ENCODE data around the gene VPS35L. TPM values are rescaled to one million over a fixed set of nuclear protein-coding genes. Genes with fewer than 3 reads are reported as not detected.

Gene VPS35L
- total and polyA plus RNA-seq, 2 of the 13 experiments (the other 11 are each of a cell fraction or from before 2014, with no cell fraction given) = 1.4 to 1.6 TPM

DNA sequence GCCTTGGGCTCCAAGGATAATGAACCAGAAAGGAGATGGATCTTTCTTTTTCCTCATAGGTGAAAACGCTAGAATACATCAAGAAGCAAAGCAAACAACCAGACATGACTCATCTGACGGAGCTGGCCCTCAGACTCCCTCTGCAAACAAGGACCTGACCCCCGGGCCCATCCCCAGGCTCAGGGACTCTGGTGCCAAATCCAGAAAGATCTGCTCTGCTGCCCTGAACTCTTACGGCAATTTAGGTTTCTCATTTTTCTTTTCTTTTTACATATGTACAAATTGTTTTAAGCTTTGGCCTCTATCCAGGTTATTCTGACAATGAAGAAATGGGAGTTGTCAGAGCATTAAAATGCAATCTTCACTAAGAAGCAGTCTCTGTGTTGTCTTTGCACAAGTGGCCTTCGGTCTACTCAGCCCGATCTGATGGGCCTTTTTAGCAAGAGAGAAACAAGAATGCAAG lies 144.8 kb downstream of the VPS35L start:
- Histone ChIP-seq H3K4me1 (ENCODE audit: insufficient read depth, low read length) (peaks cover 20% of the 10 kb centered on the region), H2AFZ (ENCODE audit: low read length) (no peak overlapping the region), H3K9ac (ENCODE audit: insufficient read depth, low read depth, low read length) (no peak overlapping the region), H3K9me3 (ENCODE audit: low read length) (no peaks in the 10 kb centered on the region), H3K27ac (ENCODE audit: extremely low read length, insufficient read depth, low read length) (no peak overlapping the region), H4K20me1 (ENCODE audit: insufficient read depth, low read length) (peaks cover 4% of the 10 kb centered on the region; the same call in 1 of the 2 replicates), H3K36me3 (replicated peaks in 1 of 2; ENCODE audit: control insufficient read depth in 1 of 2, insufficient read depth in 2 of 2, low read length in 2 of 2) (peaks cover 21 to 34% of the 10 kb centered on the region in 2 experiments; a peak in 4 of 5 replicates), H3K27me3 (ENCODE audit: control insufficient read depth in 1 of 2, insufficient read depth in 2 of 2, low read length in 2 of 2) (no peaks in the 10 kb centered on the region), H3K4me3 (replicated peaks in 1 of 3; ENCODE audit: insufficient read depth in 1 of 3, low read depth in 2 of 3, low read length in 3 of 3) (no peak overlapping the region), H3K79me2 (ENCODE audit: insufficient read depth, low read length) (no peaks in the 10 kb centered on the region), H3K4me2 (ENCODE audit: low read depth, low read length) (peak overlapping the region; percentile 49)
- in situ Hi-C loops (cut with HindIII; ENCODE audit: extremely low pct_ligation_motif_present, low pct_unique_long_range_greater_than_20kb) = no loop called here
- 13% methylated on average over 6 of the region's 6 CpGs for WGBS (ENCODE audit: low lambda C conversion rate)
- peak; percentile 79 for DNase-seq (ENCODE audit: low spot score)
- CTCF ChIA-PET (ENCODE audit: low intra/inter-chr PET ratio, low total read pairs) = no interaction called here
- intact Hi-C loops (cut with micrococcal nuclease; ENCODE audit: unreplicated experiment) = loop anchor here (1.0 to 5.0 kb wide), 2 partner anchors 100 to 182 kb away; partner anchors contain the start of gene GPRC5B
- ATAC-seq = peak; percentile 92
- POLR2A ChIA-PET = interaction anchor here (2.7 kb wide), 1 partner anchor 18 kb away, joined by 12 read pairs; the partner anchor contains the start of genes IQCK and KNOP1
- FAIRE-seq = peak; percentile 73
- BruUV-seq (replicated peaks) = no TSS peak
- TF ChIP-seq MEIS2 (CRISPR knock-in tag; IDR thresholded peaks at IDR 0.05) (0 out of 2 replicates have a peak, but pooled peaks have one; percentile 41), ZNF563 (CRISPR knock-in tag; IDR thresholded peaks at IDR 0.05) (no peak), CHCHD3 (CRISPR knock-in tag; IDR thresholded peaks at IDR 0.05) (no peak), ZNF253 (CRISPR knock-in tag; IDR thresholded peaks at IDR 0.05; ENCODE audit: borderline replicate concordance) (no peak), SP4 (CRISPR knock-in tag; IDR thresholded peaks at IDR 0.05) (no peak), HOXA7 (CRISPR knock-in tag; IDR thresholded peaks at IDR 0.05) (no peak), FOXA1 (IDR thresholded peaks at IDR 0.05) (no peak), FOXA1 (CRISPR knock-in tag; IDR thresholded peaks at IDR 0.05) (peak; percentile 86), MED13 (CRISPR knock-in tag; IDR thresholded peaks at IDR 0.05) (no peak), ZNF891 (CRISPR knock-in tag; IDR thresholded peaks at IDR 0.05) (no peak), RARA (CRISPR knock-in tag; IDR thresholded peaks at IDR 0.05) (peak; percentile 57), PAX8 (CRISPR knock-in tag; IDR thresholded peaks at IDR 0.05; ENCODE audit: borderline replicate concordance) (no peak), ZNF121 (CRISPR knock-in tag; IDR thresholded peaks at IDR 0.05) (peak; percentile 52; the same call in 1 of the 2 replicates), ZNF124 (CRISPR knock-in tag; IDR thresholded peaks at IDR 0.05) (0 out of 2 replicates have a peak, but pooled peaks have one; percentile 52), CENPX (CRISPR knock-in tag; IDR thresholded peaks at IDR 0.05) (no peak), POLR2A (IDR thresholded peaks at IDR 0.05; ENCODE audit: insufficient read depth in 1 of 2, low read depth in 2 of 2, low read length in 2 of 2) (no peak), RFXAP (CRISPR knock-in tag; IDR thresholded peaks at IDR 0.05; ENCODE audit: borderline replicate concordance) (0 out of 2 replicates have a peak, but pooled peaks have one; percentile 31)
- TF ChIP-seq, protein P1, sequence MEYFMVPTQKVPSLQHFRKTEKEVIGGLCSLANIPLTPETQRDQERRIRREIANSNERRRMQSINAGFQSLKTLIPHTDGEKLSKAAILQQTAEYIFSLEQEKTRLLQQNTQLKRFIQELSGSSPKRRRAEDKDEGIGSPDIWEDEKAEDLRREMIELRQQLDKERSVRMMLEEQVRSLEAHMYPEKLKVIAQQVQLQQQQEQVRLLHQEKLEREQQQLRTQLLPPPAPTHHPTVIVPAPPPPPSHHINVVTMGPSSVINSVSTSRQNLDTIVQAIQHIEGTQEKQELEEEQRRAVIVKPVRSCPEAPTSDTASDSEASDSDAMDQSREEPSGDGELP (IDR thresholded peaks at IDR 0.05; ENCODE audit: borderline replicate concordance, low read depth) = no peak
- TF ChIP-seq, protein P2, sequence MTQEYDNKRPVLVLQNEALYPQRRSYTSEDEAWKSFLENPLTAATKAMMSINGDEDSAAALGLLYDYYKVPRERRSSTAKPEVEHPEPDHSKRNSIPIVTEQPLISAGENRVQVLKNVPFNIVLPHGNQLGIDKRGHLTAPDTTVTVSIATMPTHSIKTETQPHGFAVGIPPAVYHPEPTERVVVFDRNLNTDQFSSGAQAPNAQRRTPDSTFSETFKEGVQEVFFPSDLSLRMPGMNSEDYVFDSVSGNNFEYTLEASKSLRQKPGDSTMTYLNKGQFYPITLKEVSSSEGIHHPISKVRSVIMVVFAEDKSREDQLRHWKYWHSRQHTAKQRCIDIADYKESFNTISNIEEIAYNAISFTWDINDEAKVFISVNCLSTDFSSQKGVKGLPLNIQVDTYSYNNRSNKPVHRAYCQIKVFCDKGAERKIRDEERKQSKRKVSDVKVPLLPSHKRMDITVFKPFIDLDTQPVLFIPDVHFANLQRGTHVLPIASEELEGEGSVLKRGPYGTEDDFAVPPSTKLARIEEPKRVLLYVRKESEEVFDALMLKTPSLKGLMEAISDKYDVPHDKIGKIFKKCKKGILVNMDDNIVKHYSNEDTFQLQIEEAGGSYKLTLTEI (CRISPR knock-in tag; conservative IDR thresholded peaks at IDR 0.05) = no peak
- TF ChIP-seq, protein P3, sequence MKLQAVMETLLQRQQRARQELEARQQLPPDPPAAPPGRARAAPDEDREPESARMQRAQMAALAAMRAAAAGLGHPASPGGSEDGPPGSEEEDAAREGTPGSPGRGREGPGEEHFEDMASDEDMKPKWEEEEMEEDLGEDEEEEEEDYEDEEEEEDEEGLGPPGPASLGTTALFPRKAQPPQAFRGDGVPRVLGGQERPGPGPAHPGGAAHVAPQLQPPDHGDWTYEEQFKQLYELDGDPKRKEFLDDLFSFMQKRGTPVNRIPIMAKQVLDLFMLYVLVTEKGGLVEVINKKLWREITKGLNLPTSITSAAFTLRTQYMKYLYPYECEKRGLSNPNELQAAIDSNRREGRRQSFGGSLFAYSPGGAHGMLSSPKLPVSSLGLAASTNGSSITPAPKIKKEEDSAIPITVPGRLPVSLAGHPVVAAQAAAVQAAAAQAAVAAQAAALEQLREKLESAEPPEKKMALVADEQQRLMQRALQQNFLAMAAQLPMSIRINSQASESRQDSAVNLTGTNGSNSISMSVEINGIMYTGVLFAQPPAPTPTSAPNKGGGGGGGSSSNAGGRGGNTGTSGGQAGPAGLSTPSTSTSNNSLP (IDR thresholded peaks at IDR 0.05; ENCODE audit: low read depth, low read length) = no peak
- TF ChIP-seq, protein P4, sequence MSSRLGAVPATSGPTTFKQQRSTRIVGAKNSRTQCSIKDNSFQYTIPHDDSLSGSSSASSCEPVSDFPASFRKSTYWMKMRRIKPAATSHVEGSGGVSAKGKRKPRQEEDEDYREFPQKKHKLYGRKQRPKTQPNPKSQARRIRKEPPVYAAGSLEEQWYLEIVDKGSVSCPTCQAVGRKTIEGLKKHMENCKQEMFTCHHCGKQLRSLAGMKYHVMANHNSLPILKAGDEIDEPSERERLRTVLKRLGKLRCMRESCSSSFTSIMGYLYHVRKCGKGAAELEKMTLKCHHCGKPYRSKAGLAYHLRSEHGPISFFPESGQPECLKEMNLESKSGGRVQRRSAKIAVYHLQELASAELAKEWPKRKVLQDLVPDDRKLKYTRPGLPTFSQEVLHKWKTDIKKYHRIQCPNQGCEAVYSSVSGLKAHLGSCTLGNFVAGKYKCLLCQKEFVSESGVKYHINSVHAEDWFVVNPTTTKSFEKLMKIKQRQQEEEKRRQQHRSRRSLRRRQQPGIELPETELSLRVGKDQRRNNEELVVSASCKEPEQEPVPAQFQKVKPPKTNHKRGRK (CRISPR knock-in tag; IDR thresholded peaks at IDR 0.05) = no peak

Measured in HepG2 (cell line).